ENCODE data around the gene SUPT3H. TPM values are rescaled to one million over a fixed set of nuclear protein-coding genes. Genes with fewer than 3 reads are reported as not detected.

The SUPT3H gene
- total and polyA plus RNA-seq, 9 donors = 10.3 to 23.1 (median 16.2) TPM

GRCh38 chr6:45344900-45345299, 32.8 kb downstream of the SUPT3H start:
- 80 to 85% (median 85%) methylated on average over 2 of the region's 2 CpGs for WGBS, 3 donors
- no peak overlapping the region for H3K4me3 ChIP-seq
- no peaks in the 10 kb centered on the region for H3K36me3 ChIP-seq
- H3K27ac ChIP-seq = no peak overlapping the region
- H3K27me3 ChIP-seq = no peaks in the 10 kb centered on the region
- no peaks in the 10 kb centered on the region for H3K9me3 ChIP-seq
- DNase-seq = no peak
- intact Hi-C loops (cut with DNase I) = no loop called here
- H3K4me1 ChIP-seq (ENCODE audit: insufficient read depth) = no peaks in the 10 kb centered on the region
- TF ChIP-seq POLR2A (IDR thresholded peaks at IDR 0.05) (no peak), EP300 (IDR thresholded peaks at IDR 0.05) (no peak)
- TF ChIP-seq, protein P1, sequence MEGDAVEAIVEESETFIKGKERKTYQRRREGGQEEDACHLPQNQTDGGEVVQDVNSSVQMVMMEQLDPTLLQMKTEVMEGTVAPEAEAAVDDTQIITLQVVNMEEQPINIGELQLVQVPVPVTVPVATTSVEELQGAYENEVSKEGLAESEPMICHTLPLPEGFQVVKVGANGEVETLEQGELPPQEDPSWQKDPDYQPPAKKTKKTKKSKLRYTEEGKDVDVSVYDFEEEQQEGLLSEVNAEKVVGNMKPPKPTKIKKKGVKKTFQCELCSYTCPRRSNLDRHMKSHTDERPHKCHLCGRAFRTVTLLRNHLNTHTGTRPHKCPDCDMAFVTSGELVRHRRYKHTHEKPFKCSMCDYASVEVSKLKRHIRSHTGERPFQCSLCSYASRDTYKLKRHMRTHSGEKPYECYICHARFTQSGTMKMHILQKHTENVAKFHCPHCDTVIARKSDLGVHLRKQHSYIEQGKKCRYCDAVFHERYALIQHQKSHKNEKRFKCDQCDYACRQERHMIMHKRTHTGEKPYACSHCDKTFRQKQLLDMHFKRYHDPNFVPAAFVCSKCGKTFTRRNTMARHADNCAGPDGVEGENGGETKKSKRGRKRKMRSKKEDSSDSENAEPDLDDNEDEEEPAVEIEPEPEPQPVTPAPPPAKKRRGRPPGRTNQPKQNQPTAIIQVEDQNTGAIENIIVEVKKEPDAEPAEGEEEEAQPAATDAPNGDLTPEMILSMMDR (IDR thresholded peaks at IDR 0.05) = no peak

- no peaks in the 10 kb centered on the region for H3K36me3 ChIP-seq
- H3K4me1 ChIP-seq (ENCODE audit: insufficient read depth) = no peaks in the 10 kb centered on the region
- intact Hi-C loops (cut with DNase I) = no loop called here
- H3K9me3 ChIP-seq = no peaks in the 10 kb centered on the region
- no peak for TF ChIP-seq POLR2A (IDR thresholded peaks at IDR 0.05)
- TF ChIP-seq, protein P1 (IDR thresholded peaks at IDR 0.05) = no peak
- no peak for TF ChIP-seq EP300 (IDR thresholded peaks at IDR 0.05)
- no peak for DNase-seq
- H3K4me3 ChIP-seq = no peak overlapping the region
- H3K27me3 ChIP-seq = no peaks in the 10 kb centered on the region
- no peak overlapping the region for H3K27ac ChIP-seq
Measured at GRCh38 chr6:45328523-45328922, 49.2 kb downstream of the SUPT3H start.

DNA sequence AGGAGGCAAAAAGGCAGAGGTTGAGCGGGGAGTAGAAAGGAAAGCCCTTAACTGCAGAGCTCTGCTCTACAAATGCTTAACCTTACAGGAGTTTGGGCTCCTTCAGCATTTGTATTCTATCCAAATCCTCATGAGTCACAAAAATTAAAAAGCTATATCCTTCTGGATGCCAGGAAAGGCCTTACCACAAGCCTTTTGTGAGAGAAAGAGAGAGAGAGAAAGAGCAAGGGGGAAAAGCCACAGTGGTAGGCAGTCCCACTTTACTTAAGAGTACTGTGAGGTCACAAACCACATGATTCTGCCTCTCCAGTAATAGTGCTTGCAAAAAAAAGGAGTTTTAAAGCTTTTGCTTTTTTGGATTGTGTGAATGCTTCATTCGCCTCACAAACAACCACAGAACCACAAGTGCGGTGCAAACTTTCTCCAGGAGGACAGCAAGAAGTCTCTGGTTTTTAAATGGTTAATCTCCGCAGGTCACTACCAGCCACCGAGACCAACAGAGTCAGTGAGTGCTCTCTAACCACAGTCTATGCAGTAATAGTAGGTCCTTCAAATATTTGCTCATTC, 49.7 kb downstream of the SUPT3H start, which contains the start of gene RUNX2:
RUNX2 (plus strand) TSS at position 375 of the 567 bp plus-strand sequence. CDS start 397 bp downstream, outside the sequence.
- H3K4me1 ChIP-seq (ENCODE audit: insufficient read depth) = no peaks in the 10 kb centered on the region
- DNase-seq = no peak
- H3K36me3 ChIP-seq = no peaks in the 10 kb centered on the region
- H3K27ac ChIP-seq = no peak within 1 kb of the TSS
- 47 to 63% (median 55%) methylated on average over 5 of the region's 5 CpGs for WGBS, 3 donors
- no peaks in the 10 kb centered on the region for H3K27me3 ChIP-seq
- H3K4me3 ChIP-seq = no peak within 1 kb of the TSS
- TF ChIP-seq, protein P1 (IDR thresholded peaks at IDR 0.05) = no peak
- no peak for TF ChIP-seq POLR2A (IDR thresholded peaks at IDR 0.05)
- no peak for TF ChIP-seq EP300 (IDR thresholded peaks at IDR 0.05)
- intact Hi-C loops (cut with DNase I) = no loop called here
- no peaks in the 10 kb centered on the region for H3K9me3 ChIP-seq

GRCh38 chr6:45326698-45327417, 50.9 kb downstream of the SUPT3H start:
- H3K27ac ChIP-seq = no peak overlapping the region
- no peaks in the 10 kb centered on the region for H3K9me3 ChIP-seq
- H3K36me3 ChIP-seq = no peaks in the 10 kb centered on the region
- no peaks in the 10 kb centered on the region for H3K4me1 ChIP-seq (ENCODE audit: insufficient read depth)
- no peaks in the 10 kb centered on the region for H3K27me3 ChIP-seq
- no peak overlapping the region for H3K4me3 ChIP-seq
- intact Hi-C loops (cut with DNase I) = no loop called here
- TF ChIP-seq, protein P1 (IDR thresholded peaks at IDR 0.05) = no peak
- no peak for TF ChIP-seq EP300 (IDR thresholded peaks at IDR 0.05)
- TF ChIP-seq POLR2A (IDR thresholded peaks at IDR 0.05) = no peak
- 94 to 97% (median 97%) methylated on average over 5 of the region's 5 CpGs for WGBS, 3 donors
- DNase-seq = no peak

All from ovary (tissue), 9 donors.